ENCODE results near the gene TBC1D9.

TBC1D9 gene

DNA sequence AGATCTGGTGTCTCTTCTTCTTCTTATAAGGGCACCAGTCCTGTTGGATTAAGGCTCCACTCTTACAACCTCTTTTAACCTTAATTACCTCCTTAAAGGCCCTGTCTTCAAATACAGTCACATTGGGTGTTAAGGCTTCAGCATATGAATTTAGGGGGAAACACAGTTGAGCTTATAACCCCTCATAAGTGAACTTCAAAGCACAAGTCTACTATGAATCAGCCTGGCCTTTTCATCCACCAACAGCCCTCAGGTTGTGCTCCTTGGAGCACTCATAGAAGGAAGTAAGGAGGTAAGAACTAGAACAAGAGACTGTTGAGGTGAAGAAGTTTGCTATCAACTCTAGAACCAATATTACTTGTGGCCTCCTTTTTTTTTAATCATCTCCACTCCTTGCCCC lies 18.8 kb upstream of the TBC1D9 start:
- DNase-seq (ENCODE audit: low read depth), result no peak
- TF ChIP-seq, protein P1, sequence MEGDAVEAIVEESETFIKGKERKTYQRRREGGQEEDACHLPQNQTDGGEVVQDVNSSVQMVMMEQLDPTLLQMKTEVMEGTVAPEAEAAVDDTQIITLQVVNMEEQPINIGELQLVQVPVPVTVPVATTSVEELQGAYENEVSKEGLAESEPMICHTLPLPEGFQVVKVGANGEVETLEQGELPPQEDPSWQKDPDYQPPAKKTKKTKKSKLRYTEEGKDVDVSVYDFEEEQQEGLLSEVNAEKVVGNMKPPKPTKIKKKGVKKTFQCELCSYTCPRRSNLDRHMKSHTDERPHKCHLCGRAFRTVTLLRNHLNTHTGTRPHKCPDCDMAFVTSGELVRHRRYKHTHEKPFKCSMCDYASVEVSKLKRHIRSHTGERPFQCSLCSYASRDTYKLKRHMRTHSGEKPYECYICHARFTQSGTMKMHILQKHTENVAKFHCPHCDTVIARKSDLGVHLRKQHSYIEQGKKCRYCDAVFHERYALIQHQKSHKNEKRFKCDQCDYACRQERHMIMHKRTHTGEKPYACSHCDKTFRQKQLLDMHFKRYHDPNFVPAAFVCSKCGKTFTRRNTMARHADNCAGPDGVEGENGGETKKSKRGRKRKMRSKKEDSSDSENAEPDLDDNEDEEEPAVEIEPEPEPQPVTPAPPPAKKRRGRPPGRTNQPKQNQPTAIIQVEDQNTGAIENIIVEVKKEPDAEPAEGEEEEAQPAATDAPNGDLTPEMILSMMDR (IDR thresholded peaks at IDR 0.05; ENCODE audit: low read length, missing control alignments), result no peak
- no peak overlapping the region for H3K4me3 ChIP-seq (replicated peaks; ENCODE audit: low read depth, low read length)

- TF ChIP-seq, protein P1 (IDR thresholded peaks at IDR 0.05; ENCODE audit: low read length, missing control alignments), result no peak
- no peak overlapping the region for H3K4me3 ChIP-seq (replicated peaks; ENCODE audit: low read depth, low read length)
- no peak for DNase-seq (ENCODE audit: low read depth)
Measured at GRCh38 chr4:140774510-140774909, 18.3 kb upstream of the TBC1D9 start.

- TF ChIP-seq, protein P1 (IDR thresholded peaks at IDR 0.05; ENCODE audit: low read length, missing control alignments), result no peak
- H3K4me3 ChIP-seq (replicated peaks; ENCODE audit: low read depth, low read length), result no peak overlapping the region
- no peak for DNase-seq (ENCODE audit: low read depth)
Measured at GRCh38 chr4:140769209-140769608, 13.0 kb upstream of the TBC1D9 start.

GRCh38 chr4:140764785-140765392 lies 8.7 kb upstream of the TBC1D9 start:
- no peak overlapping the region for H3K4me3 ChIP-seq (replicated peaks; ENCODE audit: low read depth, low read length)
- TF ChIP-seq, protein P1 (IDR thresholded peaks at IDR 0.05; ENCODE audit: low read length, missing control alignments), result no peak
- no peak for DNase-seq (ENCODE audit: low read depth)

DNA sequence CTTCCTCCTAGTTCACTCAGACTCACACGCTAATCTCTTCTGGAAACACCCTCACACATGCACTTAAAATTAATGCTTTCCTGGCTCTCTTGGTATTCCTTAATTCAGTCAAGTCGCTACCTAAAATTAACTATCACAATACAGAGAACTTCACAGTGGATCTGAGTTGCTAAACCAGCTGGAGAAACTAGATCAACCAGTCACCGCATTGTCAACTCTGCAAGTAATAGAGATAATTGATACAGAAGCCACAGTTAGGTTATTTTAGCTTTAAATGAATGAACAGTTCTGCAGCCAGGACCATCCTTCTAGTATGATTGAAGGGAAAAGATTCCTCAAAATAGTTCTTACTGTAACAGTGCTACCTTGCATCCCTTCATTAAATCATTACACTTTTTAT lies 6.0 kb upstream of the TBC1D9 start:
- TF ChIP-seq, protein P1 (IDR thresholded peaks at IDR 0.05; ENCODE audit: low read length, missing control alignments), result no peak
- H3K4me3 ChIP-seq (replicated peaks; ENCODE audit: low read depth, low read length), result no peak overlapping the region
- DNase-seq (ENCODE audit: low read depth), result no peak

GRCh38 chr4:140757232-140757630 lies 1.0 kb upstream of the TBC1D9 start:
- TF ChIP-seq, protein P1 (IDR thresholded peaks at IDR 0.05; ENCODE audit: low read length, missing control alignments), result no peak
- H3K4me3 ChIP-seq (replicated peaks; ENCODE audit: low read depth, low read length), result peak overlapping the region; percentile 69
- no peak for DNase-seq (ENCODE audit: low read depth)

DNA sequence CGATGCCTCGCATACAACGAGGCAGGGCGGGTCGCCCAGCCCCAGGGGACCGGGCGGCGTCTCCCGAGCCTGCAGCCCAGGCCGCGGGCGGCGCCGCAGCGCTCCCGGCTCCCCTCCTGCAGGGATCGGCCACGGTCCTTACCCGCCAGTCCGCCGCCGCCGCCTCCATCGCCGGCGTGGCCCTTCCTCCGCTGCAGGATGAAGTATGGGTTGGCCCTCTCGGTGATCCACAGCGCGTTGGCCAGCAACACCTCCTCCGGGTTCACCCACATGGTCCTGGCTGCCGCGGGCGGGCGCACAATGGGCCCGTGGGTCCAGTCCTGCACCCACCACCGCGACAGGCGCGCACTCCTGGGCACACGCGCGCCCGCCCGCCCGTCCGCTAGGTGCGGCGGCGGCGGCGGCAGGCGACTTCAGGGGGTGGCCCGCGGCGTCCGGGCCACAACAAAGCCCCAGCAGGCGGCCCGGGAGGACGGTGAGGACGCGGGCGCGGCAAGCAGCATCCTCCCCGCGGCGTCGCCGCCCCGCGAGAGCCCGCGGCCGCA lies 339 bp downstream of the TBC1D9 start:
- H3K4me3 ChIP-seq (replicated peaks; ENCODE audit: low read depth, low read length), result peak overlapping the region; percentile 69
- DNase-seq (ENCODE audit: low read depth), result peak; percentile 54
- TF ChIP-seq, protein P1 (IDR thresholded peaks at IDR 0.05; ENCODE audit: low read length, missing control alignments), result no peak
